Effector memory CD4-positive, alpha-beta T cell (primary cell): ENCODE results near the gene ZNF770.

Source experiments
- DNase-seq, 3 donors: peaks; one replicate each; pipeline ENCODE4 v3.0.0-alpha.2; 2020
- H3K27ac ChIP-seq: 2 replicates; pipeline ENCODE4 v1.7.0; 2013; ENCODE audit warnings: mild to moderate bottlenecking, low read length, moderate library complexity; ENCODE audit not compliant: insufficient read depth, poor library complexity, severe bottlenecking
- H3K27me3 ChIP-seq: replicated peaks from 2 replicates; pipeline ENCODE4 v1.7.0; 2013; ENCODE audit warnings: mild to moderate bottlenecking, low read length; ENCODE audit not compliant: insufficient read depth, control insufficient read depth, poor library complexity, severe bottlenecking
- H3K36me3 ChIP-seq: 2 replicates; pipeline ENCODE4 v1.7.0; 2013; ENCODE audit warnings: mild to moderate bottlenecking, low read length, moderate library complexity; ENCODE audit not compliant: control insufficient read depth, insufficient read depth
- H3K4me1 ChIP-seq: 2 replicates; pipeline ENCODE4 v1.7.0; 2013; ENCODE audit warnings: low read length, mild to moderate bottlenecking; ENCODE audit not compliant: control insufficient read depth, insufficient read depth, poor library complexity, severe bottlenecking
- H3K4me3 ChIP-seq: 2 replicates; pipeline ENCODE4 v1.7.0; 2013; ENCODE audit warnings: low read length, low read depth, mild to moderate bottlenecking; ENCODE audit not compliant: insufficient read depth, poor library complexity, severe bottlenecking
- H3K9me3 ChIP-seq: 2 replicates; pipeline ENCODE4 v1.7.0; 2013; ENCODE audit warnings: mild to moderate bottlenecking, low read length, moderate library complexity; ENCODE audit not compliant: control insufficient read depth

Gene ZNF770

DNA sequence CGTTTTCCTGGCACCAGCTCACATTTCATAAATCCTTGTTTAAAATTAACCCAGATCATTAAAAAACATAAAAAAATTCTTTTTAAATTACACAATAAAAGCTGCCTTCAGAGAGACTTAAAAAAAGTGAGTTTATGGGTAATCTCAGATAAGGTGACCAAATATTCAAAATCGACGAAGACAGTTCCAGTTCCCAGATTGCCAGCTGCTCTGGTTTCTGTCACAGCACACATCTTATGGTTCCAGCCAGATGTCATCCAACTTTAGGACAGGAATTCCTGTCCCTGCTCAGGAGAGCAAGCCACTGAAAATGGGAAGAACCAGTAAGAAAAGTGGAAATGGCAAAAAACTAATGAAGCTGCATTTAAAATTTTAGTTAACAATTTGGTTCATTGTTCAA lies 15.8 kb upstream of the ZNF770 start:
- H3K4me1 ChIP-seq, result no peaks in the 10 kb centered on the region
- no peaks in the 10 kb centered on the region for H3K27me3 ChIP-seq
- H3K9me3 ChIP-seq, result no peaks in the 10 kb centered on the region
- H3K36me3 ChIP-seq, result no peaks in the 10 kb centered on the region
- no peak overlapping the region for H3K27ac ChIP-seq
- DNase-seq, result no peak
- H3K4me3 ChIP-seq, result no peak overlapping the region

DNA sequence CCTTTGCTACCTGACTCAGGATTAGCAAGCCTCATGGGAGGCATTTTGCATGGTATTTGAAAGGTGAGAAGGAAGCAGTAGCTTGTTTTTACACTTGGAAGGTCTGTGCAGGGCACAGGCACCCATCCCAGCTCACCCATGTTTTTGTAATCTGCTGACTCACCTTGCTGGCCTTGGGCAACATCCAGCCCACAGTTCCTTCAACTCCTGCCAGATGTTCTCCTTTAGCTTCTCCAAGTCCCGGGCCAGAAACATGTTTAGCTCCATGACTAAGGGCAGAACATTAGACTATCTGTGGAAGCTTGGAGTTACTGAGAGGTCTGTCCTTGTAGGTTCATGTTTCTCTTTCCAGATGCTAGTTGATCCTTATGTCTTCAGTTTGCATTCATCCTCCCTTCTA lies 12.4 kb upstream of the ZNF770 start:
- Histone ChIP-seq H3K27ac (no peak overlapping the region), H3K4me1 (no peaks in the 10 kb centered on the region), H3K36me3 (no peaks in the 10 kb centered on the region), H3K4me3 (no peak overlapping the region), H3K9me3 (no peaks in the 10 kb centered on the region), H3K27me3 (no peaks in the 10 kb centered on the region)
- DNase-seq, result no peak

DNA sequence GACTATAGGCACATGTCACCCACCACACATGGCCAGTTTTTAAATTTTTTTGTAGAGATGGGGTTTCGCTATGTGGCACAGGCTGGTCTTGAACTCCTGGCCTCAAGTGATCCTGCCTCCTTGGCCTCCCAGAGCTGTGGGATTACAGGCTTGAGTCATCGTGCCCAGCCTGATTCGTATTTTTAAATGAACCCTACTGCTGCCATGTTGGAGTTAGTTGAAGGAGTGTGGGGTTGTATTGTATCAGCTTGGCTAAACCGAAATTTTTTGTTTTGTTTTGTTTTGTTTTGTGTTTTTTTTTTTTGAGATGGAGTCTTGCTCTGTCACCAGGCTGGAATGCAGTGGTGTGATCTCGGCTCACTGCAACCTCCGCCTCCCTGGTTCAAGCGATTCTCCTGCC lies 11.8 kb upstream of the ZNF770 start:
- no peak for DNase-seq
- H3K4me1 ChIP-seq, result no peaks in the 10 kb centered on the region
- H3K9me3 ChIP-seq, result no peaks in the 10 kb centered on the region
- H3K27me3 ChIP-seq, result no peaks in the 10 kb centered on the region
- no peak overlapping the region for H3K27ac ChIP-seq
- H3K4me3 ChIP-seq, result no peak overlapping the region
- H3K36me3 ChIP-seq, result no peaks in the 10 kb centered on the region

DNA sequence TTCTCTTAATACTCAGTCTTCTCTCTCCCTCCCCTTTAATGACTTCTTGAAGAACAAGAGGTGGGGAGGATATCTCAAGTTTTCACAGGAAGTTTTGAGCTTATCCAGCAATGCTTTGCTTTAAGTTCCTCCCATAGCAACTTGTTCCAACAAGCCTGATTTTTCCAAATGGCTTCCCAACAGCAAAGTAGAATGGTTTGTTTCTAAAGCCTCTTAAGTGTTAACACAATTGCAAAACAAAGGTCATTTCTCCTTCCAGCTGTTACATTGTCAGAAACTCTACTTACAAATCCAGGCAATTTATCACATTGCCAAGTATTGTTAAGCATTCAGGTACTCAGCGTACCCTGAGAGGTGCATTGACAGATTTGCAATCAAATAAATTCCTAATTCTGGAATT lies 6.8 kb upstream of the ZNF770 start:
- Histone ChIP-seq H3K9me3 (no peaks in the 10 kb centered on the region), H3K4me1 (no peaks in the 10 kb centered on the region), H3K36me3 (no peaks in the 10 kb centered on the region), H3K27ac (no peak overlapping the region), H3K4me3 (no peak overlapping the region), H3K27me3 (no peaks in the 10 kb centered on the region)
- no peak for DNase-seq

DNA sequence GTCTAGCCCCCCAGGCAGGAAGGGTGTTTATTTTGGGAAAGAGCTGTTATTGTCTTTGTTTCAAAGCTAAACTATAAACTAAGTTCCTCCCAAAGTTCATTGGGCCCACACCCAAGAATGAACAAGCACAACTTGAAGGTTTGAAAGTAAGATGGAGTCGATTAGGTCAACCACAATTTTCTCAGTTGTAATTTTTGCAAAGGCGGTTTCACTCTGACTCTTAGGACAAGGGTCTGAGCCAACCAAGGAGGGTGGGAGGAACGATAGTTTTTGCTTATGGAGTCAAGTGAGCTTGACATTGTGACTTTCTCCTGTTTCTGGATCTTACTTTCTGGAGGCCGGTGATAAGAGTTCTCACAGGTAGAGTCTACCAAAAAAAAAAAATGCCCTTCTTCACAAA lies 5.8 kb upstream of the ZNF770 start:
- Histone ChIP-seq H3K4me3 (no peak overlapping the region), H3K36me3 (no peaks in the 10 kb centered on the region), H3K27me3 (no peaks in the 10 kb centered on the region), H3K9me3 (no peaks in the 10 kb centered on the region), H3K4me1 (no peaks in the 10 kb centered on the region), H3K27ac (no peak overlapping the region)
- no peak for DNase-seq

DNA sequence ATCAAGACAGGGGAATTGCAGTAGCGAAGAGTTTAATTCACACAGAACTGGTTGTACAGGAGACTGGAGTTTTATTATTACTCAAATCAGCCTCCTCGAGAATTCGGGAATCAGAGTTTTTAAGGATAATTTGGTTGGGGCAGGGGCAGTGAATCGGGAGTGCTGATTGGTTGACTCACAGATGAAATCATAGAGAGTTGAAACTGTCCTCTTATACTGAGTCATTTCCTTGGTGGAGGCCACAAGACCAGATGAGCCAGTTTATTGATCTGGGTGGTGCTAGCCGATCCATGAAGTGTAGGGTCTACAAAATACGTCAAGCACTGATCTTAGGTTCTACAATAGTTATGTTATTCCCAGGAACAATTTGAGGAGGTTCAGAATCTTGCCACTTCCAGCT lies 5.3 kb upstream of the ZNF770 start:
- DNase-seq, result no peak
- Histone ChIP-seq H3K36me3 (no peaks in the 10 kb centered on the region), H3K4me1 (no peaks in the 10 kb centered on the region), H3K27ac (no peak overlapping the region), H3K9me3 (no peaks in the 10 kb centered on the region), H3K27me3 (no peaks in the 10 kb centered on the region), H3K4me3 (no peak overlapping the region)

DNA sequence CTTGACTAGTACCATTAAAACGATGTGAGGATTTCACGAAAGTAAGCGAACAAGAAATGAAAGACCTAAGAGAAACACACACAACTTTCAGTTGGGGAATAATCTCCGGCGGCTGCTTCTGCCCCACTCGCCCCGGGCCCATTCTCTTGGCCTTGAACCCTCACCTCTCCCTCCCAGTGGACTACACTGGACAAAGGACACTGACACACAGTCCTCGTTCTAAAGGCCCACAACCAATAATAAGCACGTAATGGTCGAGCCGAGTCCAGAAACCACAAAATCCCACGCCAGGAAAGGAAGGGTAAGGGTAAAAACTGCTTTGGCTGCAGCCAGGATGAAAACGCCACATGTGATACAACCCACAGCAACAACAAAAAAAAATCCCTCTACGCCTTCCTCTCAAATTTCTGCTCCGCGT lies 469 bp downstream of the ZNF770 start:
- Histone ChIP-seq H3K36me3 (peaks cover 4% of the 10 kb centered on the region), H3K27me3 (no peaks in the 10 kb centered on the region), H3K27ac (peak overlapping the region; percentile 94), H3K9me3 (no peaks in the 10 kb centered on the region), H3K4me1 (peaks cover 15% of the 10 kb centered on the region), H3K4me3 (peak overlapping the region; percentile 91)
- DNase-seq, result no peak

DNA sequence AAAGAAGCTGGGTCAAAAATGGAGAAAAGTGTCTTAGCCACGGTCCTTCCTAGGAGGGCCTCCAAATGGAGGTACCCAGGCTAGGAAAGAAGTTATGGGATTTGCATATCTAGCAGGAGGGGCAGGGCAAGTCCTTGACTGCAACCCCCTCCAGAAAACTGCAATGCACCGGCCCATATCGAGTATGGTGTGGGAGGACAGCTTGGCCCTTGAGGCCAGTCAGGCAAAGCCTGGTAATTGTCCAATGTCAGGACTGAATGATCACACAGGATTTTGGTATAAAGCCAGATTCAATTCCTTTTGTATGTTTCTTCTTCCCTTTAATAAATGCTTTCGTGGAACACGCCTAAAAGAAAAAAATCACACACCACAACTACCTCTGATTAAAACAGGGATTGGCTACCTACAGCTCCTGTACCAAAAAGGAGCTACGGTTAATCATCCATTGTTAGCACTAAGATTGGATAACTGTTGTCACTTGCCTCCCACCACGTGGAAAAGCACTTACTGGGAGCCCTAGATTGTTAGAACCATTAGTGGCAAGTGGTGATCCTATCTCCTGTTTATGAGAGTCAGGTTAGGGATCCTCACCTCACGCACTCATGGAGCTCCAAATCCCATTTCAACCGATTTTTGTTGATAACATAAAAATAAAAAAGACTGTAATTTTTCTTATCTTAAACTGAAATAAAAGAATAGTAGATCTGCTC lies 1.2 kb downstream of the ZNF770 start:
- peaks cover 15% of the 10 kb centered on the region for H3K4me1 ChIP-seq

DNA sequence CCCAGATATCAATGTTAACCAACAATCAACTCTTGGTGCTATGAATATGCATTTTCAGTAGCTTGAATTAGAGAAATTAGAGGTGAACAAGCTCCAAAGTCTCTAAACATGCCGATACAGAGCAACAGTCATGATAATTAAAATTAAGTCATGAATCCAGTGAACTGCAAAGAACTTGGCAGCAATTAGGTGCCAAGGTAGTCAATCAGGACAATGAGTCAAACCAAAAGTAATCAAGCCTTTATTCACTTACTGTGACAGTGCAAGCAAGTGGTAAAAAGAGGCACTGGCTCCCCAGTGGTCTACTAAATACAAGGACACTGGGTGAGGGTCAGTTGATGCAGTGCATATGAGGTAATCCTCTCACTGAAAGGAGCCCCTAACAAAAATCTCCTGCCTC lies 1.8 kb downstream of the ZNF770 start:
- no peak overlapping the region for H3K27ac ChIP-seq
- H3K9me3 ChIP-seq, result no peaks in the 10 kb centered on the region
- H3K36me3 ChIP-seq, result peaks cover 10% of the 10 kb centered on the region
- peak overlapping the region; percentile 91 for H3K4me3 ChIP-seq
- peaks cover 15% of the 10 kb centered on the region for H3K4me1 ChIP-seq
- H3K27me3 ChIP-seq, result no peaks in the 10 kb centered on the region
- DNase-seq, result no peak

More for the DNA sequence above, 1.2 kb downstream of the ZNF770 start:
- peak overlapping the region; percentile 94 for H3K27ac ChIP-seq
- no peaks in the 10 kb centered on the region for H3K27me3 ChIP-seq
- H3K36me3 ChIP-seq, result peaks cover 4% of the 10 kb centered on the region
- H3K9me3 ChIP-seq, result no peaks in the 10 kb centered on the region
- peak overlapping the region; percentile 91 for H3K4me3 ChIP-seq
- DNase-seq, result no peak

DNA sequence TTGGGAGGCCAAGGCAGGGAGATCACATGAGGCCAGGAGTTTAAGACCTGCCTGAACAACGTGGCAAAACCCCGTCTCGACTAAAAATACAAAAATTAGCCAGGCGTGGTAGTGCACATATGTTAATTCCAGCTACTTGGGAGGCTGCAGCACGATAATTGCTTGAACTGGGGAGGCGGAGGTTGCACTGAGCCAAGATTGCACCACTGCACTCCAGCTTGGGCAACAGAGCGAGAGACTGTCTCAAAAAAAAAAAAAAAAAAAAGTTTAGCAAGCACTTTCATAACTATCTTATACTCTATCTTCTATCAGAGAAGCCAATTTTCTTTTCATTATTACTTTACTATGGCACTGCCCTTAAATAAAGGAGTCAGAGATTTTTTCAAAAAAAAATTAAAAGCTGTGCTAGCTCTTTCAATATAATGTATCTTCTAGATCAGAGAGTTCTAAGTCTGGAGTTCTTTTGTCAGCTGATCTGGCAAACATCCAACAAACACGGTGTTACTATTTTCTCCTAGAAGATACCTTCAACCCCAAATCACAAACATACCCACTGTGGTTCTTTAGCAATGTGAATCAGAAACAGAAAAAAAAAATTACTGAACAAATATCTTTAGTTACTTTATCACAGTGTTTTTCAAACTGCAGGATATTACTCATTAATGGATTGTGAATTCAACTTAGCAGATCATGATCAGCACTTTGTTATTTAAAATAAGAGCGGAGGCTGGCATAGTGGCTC lies 3.0 kb downstream of the ZNF770 start:
- no peak for DNase-seq
- no peaks in the 10 kb centered on the region for H3K9me3 ChIP-seq
- H3K36me3 ChIP-seq, result peaks cover 12% of the 10 kb centered on the region
- H3K27me3 ChIP-seq, result no peaks in the 10 kb centered on the region
- H3K27ac ChIP-seq, result no peak overlapping the region
- peak overlapping the region; percentile 7 for H3K4me3 ChIP-seq
- H3K4me1 ChIP-seq, result peaks cover 15% of the 10 kb centered on the region
